RPMI8226 (cell line): ENCODE measurements around the gene NKAIN4.
"Not testable (repeated sequence)": the region's sequence is repeated elsewhere in the genome, so short reads cannot be mapped to it uniquely, and the experiment has no call there.

ENCODE experiments used
- DNase-seq: peaks from one replicate; pipeline ENCODE4 v3.0.0-alpha.2; 2015

Gene NKAIN4

DNA sequence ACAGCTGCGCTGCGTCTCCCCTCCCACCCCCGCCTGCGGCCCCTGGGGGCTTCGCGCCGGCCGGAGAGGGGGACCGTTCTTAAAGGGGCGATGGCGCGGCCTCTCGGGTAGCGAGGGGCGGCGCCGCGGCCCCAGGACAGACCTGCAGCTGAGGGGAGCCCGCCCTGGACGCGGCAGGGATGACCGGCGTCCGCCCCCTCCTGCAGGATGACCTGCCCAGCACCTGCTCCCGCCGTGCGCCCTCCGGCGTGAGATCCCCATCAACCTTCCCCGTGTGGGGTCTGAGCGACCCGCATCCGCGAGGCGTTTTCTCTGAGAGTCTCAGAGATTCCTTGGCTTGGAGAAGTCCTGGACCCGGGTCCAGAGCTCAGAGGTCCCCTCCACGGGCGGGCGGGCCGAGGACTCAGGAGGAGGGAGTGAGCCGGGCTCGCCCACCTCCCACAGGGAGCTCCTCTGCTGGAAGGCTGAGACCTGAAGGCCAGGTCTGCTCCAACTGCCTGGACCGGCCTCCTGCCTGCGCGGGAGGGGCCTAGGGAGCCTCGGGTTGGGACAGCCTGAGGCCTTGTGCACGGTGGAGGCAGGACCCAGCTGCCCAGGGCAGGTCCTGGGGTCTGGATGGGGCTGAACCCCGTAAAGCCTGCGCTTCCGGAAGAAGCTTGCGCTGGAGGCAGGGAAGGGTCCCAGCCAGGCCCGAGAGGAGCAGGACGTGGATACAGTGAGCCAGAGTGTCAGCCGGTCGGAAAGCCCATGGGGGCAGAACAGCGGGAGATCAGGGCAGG lies 532 bp upstream of the NKAIN4 start:
- DNase-seq: no peak

DNA sequence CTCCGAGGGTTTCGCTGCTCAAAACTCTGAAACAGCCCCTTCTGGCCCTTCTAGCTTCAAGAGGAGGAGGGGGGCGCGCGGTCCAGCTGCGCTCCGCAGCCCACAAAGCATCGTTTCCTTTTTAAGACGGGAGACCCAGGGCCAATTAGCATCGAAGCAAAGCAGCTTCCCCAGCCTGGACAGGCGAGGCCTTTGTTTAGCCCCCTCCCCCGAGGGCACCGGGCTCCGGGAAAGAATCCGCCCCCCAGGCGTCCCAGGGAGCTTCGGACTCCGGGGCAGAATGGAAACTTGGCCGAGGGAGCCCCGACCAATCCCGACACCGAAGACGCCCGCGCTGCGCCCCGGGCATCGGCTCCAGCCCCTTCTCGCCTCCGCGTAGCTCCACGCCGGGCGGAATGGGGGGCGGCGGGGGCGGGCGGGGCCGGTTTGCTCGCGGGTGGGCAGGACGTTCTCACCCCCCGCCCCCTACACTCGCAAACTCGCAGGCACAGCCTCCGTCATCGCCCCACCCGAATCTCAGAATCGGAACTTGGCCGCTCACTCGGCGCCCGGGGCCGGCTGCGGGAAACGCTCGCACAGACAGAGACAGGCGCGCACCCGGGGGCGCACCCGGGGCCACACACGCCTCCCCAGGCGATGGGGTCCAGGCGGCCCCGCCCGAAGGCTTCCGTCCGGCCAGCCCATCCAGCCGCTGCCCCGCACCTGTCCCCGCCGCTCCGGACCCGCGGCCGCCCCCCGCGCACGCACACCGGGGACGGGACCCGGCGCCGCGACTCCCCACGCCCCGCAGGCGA lies 628 bp downstream of the NKAIN4 start:
- DNase-seq: no peak

DNA sequence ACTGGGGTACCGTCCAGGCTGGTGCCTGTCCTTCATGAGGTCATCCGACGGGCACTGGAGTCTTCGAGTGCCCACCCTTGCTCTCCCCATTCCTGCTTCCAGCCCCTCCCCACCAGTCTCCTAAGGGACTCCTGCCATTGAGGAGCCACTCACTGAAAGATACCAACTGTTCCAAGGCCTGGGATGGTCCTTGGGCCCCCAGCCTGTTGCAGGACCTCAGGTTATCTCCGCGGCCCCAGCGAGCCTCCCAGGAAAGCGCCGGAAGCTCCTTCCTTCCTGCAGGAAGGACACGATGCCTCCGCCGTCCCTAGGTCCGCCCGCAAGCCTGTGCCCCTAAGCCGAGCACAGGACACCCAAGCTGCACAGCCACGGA lies 1.2 kb downstream of the NKAIN4 start:
- DNase-seq: no peak

DNA sequence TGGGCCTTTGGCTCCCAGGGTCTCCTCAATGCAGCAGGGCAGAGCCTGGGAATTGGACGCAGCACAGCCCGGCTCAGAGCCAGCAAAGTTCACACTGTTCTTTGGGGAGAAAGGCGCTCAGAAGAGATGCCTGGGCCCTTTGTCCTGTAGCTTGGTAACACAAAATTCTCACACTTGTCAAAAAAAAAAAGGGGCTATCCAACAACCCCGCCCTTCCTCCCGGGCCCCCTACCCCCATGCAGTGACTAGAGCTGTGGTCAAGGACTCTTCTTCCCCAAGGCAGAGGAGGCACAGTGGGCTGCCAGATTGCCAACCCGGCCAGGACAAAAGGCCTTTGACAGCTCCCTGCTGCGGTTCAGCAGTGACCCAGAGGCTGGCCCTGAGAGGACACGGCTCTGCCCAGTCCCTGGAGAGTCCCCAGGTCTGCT lies 2.0 kb downstream of the NKAIN4 start:
- DNase-seq: no peak

DNA sequence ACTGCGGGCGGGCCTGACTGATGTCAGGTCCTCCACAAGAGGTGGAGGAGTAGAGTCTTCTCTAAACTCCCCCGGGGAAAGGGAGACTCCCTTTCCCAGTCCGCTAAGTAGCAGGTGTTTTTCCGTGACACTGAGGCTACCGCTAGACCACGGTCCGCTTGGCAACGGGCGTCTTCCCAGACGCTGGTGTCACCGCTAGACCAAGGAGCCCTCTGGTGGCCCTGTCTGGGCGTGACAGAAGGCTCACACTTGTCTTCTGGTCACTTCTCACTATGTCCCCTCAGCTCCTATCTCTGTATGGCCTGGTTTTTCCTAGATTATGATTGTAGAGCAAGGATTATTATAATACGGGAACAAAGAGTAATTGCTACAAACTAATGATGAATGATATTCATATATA lies 2.9 kb downstream of the NKAIN4 start:
- DNase-seq: not testable (repeated sequence)

DNA sequence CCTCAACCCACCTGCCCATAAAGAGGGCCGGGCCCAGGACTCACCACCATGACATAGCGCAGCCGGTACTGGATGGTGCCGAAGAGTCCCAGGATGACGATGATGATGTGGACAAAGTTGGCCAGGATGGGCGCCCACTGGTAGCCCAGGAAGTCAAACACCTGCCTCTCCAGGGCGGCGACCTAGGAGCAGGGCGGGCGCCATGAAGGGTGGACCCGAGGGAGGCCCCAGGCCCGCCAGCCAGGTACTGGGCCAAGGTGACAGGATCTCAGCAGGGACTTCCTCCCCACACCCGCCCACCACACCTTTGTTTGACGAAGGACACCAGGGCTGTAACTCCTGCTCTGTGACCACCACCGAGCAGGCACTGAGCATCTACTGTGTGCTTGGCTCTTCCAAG lies 4.4 kb downstream of the NKAIN4 start:
- DNase-seq: no peak

DNA sequence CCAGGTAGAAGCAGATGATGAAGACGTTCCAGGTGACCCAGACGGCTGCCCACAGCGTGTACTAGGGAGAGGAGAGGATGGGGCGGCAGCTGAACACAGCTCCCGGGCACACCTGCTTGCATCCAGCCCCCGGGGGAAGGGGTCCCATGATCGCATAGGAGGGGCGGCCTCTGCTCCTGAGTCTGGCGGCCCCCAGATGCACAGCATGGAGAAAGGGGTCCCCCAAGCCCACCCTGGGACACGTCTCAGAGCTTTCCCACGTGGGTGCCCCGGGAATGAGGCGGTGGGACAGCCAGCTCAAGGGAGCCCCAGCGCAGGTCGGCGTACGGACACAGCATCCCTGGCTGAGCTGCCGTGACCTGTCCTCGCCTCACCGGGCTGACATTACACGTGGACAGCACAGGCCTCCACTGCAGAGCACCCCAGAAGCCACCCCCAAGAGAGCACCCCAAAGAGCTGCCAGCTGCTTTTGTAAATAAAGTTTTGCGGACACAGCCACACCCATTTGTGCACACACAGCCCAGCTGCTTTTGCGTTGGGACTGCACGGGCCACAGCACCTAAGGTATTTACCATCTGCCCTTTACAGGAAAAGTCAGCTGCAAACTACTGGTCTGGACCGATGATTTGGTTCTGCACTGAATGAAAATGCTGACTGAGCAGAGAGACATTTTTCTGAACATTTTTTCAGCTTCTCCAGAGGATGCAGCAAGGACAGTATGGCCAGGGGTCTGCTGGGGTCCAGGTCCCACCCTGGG lies 5.2 kb downstream of the NKAIN4 start:
- peak; percentile 36 for DNase-seq

DNA sequence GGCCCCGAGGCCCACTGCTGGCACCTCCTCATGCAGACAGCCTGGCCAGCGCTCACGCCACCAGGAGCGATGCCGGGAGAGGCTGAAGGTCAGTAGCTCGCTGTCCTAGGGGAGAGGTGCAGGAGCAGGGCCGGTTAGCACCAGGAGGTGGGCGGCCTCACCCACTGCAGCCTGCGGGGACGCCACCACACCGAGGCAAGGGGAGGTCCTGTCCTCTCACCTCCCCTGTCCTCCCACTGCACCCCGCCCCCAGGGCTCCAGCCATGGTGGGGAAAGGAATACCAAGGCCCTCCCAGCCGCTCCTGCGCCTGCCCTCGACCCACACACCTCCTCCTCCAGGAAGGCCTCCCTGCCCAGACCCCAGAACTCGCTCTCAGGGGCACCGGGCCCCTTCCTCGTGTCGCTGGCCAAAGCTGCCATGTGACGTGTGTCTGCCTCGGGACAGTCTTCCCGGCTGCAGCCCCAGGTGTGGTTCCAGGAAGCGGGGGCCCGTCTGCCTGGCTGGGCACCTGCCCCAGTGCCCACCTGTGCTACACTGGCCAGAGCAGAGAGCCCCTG lies 6.5 kb downstream of the NKAIN4 start:
- DNase-seq: no peak

DNA sequence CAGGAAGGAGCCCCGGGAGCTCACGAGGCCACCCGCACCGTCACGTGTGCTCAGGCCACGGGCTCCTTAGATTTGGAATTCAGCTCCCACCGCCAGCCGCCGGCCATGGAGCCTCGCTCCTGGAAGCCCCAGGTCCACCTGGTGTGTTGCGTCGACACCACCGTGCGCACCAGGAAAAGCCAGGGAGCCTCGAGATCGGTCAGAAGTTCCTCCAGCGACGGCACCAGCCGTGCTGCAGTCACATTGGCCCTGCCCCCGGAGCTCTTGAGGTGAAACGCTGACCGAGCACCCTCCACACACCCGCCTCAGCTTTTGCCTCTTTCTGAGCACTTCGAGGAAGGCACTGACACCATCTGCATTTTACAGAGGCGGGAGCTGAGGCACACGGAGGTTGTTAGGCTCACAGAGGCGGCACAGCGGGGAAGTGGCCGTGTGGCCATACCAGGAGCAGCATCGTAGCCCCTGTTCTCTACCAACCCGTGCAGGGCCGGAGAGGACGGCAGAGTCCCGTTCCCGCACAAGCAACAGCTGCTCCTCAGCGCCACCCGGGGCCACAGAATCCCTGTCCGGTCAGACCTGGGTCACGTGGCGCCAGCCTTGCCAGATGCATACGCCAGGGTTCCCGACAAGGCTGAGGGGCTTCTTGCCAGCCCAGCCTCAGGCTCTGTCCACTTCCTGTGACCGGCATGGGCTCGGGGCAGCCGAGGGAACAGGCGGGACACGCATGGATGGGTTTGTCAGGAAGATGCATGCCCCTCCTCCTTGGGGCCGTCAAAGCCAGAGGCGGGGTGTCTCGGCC lies 7.6 kb downstream of the NKAIN4 start:
- peak; percentile 84 for DNase-seq

DNA sequence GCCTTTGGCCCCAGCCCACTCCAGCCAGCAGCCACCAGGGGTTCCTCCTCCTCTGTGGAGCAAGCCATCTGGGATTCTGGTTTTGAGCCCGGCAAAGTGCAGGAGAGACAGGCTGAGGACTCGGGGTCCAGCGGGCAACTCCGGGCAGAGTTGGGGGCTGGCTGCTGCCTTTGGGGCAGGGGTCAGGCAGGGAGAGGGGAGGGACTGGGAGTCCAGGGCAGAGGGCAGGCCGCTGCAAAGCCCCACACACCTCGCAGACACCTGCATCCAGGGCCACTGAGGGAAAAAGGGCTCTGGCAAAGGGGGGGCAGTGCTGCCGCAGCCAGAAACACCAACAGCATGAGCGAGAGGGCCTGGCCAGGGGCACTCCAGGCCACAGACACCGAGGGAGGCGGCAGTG lies 9.8 kb downstream of the NKAIN4 start:
- DNase-seq: no peak

DNA sequence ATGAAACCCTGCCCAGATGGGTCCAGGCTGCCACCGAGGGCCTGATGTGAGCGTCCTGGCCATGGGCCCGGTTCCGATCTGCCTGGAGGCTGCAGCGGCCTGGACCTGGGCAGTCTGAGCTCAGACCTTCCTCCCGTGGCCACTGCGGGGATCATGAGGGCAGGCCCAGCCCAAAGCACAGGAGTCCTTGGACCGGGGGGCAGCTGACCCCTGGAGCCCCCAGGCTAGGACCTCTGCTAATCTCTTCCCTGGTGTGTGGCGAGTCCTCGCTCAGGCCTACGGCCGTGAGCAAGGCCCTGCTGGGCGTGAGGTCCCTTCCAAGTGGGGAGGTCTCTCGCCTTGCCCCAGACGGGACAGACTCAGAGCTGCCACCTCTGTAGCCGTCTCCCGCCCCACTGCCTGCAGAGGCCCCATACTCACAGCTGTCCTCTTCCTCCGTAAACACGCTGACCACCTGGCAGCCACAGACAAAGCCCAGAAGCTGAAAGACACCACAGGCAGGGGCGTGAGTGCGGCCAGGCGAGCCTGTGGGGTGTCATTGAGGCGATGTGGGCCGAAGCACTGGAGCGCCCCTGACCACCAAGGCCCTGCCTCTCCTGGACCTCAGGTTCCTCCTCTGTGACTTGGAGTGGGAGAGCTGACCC lies 10.5 kb downstream of the NKAIN4 start:
- DNase-seq: no peak

DNA sequence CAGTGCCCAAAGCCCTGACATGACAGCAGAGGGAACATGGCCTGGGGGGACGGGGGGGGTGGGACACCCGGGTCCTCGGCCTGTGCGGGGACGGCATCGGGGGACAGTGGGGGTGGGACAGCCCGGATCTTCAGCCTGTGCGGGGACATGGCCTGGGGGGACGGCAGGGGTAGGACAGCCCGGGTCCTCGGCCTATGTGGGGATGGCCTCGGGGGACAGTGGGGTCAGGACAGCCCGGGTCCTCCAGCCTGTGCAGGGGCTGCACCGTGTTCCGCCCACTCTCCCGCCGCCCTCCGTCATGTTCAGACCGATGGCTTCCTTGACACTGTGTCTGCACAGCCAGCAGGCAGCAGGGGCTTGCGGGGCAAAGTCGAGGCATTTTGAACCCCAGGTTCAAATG lies 11.5 kb downstream of the NKAIN4 start:
- no peak for DNase-seq

DNA sequence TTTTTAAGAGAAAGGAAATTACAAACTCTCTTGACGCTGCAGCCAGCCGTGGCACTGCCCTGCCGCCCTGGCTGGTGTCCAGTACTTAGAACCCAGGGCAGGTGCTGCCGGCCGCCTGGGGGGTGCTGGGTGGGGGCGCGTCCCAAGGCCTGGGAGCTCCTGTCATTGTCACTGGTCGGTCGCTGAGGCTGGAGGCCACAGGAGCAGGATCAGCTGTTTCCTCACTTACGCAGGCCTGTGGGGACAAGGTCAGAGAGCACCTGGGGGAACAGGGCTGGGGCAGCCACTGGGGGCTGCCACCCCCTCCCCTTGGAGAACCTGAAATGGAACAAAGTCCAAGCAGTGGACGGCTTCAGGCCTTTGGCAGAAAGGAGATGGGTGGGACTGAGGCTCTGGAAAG lies 13.0 kb downstream of the NKAIN4 start:
- DNase-seq: peak; percentile 62

DNA sequence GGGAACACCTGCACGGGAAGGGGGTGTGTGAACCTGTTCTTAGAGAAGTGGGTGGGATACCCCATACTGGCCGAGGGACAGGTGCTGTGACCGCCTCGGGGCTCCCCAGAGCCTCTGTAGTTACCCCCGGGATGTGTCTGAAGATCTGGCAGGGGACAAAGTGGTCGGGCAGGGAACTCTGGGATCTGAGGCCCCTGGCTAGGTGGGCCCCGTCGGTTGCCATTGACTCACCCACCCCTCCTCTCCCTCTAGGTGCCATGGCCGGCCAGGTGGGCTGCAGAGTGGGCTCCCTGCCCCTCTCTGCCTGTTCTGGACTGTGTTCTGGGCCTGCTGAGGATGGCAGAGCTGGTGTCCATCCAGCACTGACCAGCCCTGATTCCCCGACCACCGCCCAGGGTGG lies 14.3 kb downstream of the NKAIN4 start:
- no peak for DNase-seq

DNA sequence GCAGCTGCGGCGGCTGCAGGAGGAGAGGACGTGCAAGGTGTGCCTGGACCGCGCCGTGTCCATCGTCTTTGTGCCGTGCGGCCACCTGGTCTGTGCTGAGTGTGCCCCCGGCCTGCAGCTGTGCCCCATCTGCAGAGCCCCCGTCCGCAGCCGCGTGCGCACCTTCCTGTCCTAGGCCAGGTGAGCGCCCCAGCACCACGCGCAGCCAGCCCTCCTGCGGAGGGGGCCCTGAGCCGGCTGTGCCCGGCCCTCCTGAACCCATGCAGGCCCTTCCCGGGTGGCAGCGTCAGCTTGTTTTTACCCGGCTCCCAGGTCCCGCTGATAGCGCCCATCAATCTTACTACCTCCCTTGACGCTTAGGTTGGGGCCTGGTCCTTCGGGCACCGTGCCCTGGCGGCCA lies 14.8 kb downstream of the NKAIN4 start:
- DNase-seq: no peak

DNA sequence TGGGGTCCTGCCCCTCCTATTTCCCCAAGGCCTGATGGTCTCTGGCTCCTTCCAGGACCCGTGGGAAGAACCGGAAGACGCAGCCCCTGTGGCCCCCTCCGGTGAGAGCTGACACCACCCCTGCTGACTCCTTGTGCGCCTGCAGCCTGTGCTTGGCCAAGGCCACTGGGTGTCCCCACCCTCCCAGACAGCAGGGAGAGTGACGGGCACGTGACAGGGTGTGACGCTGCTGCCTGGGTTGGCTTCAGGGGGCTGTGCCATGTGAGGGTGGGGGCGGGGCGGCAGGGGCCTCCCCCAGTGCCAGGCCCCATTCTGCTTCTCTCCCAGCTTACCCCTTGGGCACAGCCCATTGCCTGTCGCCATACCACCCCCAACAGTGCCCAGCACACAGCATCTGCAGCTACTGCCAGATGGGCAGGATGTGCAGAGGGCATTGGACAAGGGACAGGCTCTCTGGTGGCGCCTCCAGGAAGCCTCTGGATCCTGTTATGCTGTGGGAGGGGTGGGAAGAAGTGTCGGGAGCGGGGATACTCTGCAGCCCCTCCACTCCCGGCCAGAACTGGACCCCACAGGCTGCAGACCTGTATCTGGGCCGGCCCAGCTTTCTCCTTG lies 15.6 kb downstream of the NKAIN4 start:
- DNase-seq: peak; percentile 55

DNA sequence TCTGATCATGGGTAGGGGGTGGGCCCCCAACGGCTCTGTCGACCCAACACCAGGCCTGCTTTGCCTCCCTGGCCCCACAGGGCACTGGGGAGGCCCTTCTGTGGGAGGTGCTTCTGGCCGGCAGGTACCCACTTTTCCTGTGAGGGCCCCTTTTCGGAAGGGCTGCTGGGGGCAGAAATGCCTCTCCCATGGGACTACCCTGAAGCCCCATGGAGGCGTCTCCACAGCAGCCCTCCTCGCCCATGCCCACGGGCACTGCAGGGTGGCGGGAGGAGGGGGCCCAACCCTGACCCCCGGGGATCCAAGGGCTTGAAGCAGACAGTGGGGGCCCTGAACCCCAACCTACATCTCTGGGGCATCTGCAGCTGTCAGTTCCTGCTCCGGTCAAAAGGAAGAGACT lies 16.2 kb downstream of the NKAIN4 start:
- no peak for DNase-seq

DNA sequence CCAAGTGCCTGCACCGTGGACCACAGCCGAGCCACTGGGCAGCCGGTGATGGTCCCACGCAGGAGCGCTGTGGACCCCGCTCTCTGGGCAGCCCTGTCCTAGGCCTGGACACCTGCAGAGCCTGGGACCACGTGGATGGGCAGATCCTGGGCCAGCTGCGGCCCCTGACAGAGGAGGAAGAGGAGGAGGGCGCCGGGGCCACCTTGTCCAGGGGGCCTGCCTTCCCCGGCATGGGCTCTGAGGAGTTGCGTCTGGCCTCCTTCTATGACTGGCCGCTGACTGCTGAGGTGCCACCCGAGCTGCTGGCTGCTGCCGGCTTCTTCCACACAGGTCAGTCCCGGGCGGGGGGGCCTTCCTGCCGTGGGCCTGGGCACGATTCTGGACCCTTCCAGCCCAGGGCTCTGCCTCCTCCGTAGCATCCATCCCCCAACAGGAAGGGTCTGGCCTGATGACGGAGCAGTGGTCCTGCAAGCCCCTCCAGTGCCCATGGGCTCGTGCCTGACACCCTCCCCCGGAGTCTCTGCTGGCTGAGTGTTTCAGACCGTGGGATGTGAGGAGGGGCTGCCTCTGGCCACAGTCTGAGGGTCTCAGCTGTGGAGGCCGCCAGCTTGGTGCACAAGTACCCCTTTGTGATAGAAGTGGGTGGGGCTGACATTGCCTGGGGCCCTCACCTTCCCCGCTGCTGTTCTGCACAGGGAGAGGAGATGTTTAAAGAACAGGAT lies 18.0 kb downstream of the NKAIN4 start:
- no peak for DNase-seq

DNA sequence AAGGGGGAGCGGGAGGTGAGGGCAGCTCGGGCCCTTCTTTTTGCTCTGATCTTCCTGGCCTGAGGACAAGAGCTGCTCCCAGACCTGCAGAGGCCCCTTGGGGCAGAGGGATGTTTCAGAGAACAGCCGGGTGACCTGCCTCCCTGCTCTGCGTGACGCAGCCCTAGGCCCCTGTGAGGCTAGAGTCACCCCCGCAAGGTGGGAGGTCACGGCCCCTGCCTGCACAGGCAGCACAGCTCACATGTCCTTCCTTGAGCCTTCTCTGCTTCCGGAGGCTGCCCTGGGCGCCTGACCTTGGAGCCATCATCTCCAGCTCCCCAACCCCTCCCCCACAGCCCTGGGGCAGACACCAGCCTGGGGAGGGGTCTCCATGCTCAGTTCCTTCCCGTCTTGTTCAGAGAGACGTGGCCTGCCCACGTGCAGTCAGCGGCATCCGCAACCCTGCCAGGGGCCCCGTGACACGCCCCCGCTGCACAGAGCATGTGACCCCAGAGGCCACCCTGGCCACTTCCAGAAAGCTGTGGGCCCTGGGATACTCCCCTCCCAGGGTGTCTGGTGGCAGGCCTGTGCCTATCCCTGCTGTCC lies 18.8 kb downstream of the NKAIN4 start, which contains the start of gene BIRC7:
TSS of gene BIRC7 (plus strand) at position 507 of the 585 bp plus-strand sequence. CDS start 192 bp downstream, outside the sequence.
- peak; percentile 23 for DNase-seq

DNA sequence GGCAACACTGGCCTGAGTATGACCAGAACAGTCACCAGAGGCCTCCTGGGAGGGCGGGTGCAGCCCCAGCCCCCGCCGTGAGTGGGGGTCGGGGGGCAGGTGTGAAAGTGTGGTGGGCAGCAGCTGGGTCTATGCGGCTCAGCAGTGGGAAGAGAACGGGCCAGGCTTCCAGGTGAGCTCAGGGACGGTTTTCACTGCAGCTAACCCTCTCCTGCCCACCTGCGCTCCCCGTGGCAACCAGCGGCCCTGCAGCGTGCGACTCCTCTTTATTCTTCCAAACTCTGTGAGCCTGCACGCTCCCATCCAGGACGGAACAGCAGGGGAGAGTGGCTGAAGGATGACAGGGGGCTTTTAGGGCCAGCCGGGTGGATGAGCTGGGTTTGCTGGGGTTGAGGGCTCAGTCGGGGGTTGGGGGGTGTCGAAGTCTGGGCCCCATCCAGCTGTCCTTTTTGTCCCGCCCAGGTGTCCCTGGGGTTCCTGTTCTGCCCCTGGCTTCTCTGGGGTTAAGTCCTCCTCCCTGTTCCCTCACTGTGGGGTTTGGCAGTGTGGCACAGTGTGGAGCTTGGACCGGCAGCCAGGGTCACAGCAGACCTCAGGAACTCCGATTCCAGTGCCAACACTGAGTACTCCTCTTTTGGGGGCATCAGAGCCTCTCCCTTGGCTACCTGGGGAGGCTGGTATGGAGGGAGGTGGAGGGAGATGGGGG lies 19.4 kb downstream of the NKAIN4 start:
- peak; percentile 71 for DNase-seq
